Sciatic nerve (tissue), 2 donors: ENCODE measurements around the gene PRCC. TPM values are rescaled to one million over a fixed set of nuclear protein-coding genes. Genes with fewer than 3 reads are reported as not detected.

Source experiments
- ATAC-seq: fragments of 200-7000 bp; cut with Tn5 transposase; one replicate; pipeline ENCODE4 v1.9.1; 2020; ENCODE audit warnings: mild to moderate bottlenecking, moderate library complexity
- DNase-seq: peaks from one replicate; pipeline ENCODE4 v3.0.0-alpha.2; 2020; ENCODE audit warnings: low spot score
- intact Hi-C: fragments of 100-400 bp; cut with DNase I; formaldehyde crosslinking; loops from one replicate; pipeline ENCODE4 v1.14.2; 2022
- total RNA-seq: library from RNA; stranded (reverse); fragmentation: NEBNext Ultra II Directional; extraction: Animal tissue kit (Norgen Biotek cat#: 25700); gene quantifications from one replicate; pipeline ENCODE4 v1.2.1, GENCODE V29; 2021
- donor health status: DM: no; HTN: no; CAD: no.
- donor health status: DM: no; HTN: no; CAD: no.

PRCC gene
- total RNA-seq, 1 donor from 2014 or later: 52.8 TPM

DNA sequence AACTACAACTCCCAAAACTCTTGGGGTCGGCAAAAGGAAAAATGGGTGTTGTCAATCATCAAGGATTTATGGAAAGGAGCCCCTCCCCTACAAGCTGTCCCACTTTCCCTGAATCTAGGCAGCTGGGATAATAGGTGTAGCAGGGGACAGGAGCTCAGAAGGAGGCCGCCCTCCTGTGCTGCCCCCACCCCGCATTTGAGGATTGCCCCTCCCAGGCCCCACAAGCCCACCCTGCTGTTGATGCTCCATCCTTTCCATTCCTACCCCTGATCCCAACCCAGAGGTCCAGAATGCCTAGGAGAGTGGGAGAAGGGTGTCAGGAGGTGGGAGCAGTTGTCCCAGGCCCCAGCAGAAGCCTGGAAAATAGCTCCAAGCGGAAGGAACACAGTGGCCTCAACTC, 24.5 kb upstream of the PRCC start:
- intact Hi-C loops: loop anchor here (5.0 kb wide), 1 partner anchor 1510 kb away; no protein-coding TSS in a partner anchor
- ATAC-seq (no peak), DNase-seq (no peak)

DNA sequence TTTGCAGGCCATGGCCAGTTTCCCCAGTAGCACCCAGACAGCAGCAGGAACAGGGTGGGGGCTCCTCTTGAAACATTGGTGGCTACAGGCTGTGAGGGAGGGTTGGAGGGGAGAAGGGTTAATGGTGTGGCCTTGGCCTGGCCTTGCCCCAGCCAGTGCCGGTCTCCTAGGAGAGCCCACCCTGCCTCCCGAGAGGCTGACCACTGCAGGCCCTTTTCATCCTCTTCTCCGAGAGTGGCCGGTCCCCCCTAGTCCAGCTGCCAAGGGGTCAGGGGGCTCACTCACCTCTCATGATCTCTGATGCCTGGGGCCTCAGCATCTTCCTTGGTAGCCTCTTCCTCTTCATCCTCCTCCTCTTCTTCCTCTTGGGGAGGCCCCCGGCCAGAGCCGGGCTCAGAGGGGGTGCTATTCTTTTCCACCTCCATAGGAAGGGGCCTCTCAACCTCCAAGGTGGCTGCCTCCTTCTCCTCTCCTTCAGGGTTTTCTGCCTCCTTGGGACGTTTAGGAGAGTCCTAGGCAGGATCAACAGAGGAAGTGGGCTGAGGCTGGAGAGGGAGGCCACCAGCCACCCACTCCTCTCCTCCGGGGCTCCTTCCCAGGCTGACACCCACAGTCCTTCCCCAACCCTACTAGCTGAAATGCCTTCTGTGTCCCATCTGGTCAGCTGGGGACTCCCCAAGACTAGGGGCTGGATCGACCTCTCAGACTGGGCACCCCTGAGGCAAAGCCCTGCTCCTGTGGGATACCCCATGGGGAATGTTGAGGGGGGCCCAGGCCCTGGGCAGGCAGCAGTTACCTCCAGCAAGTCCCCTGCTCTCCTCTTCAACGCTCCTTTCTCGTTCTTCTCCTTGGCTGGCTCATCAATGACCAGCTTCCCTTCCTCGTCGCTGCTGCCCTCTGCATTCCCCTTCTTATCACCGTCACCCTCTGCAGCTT, 23.7 kb upstream of the PRCC start:
- intact Hi-C loops: loop anchor here (5.0 kb wide), 1 partner anchor 1511 kb away; no protein-coding TSS in a partner anchor
- no peak for ATAC-seq
- no peak for DNase-seq

- no peak for ATAC-seq
- intact Hi-C loops: loop anchor here (5.0 kb wide), 1 partner anchor 1512 kb away; no protein-coding TSS in a partner anchor
- no peak for DNase-seq
These were observed 23.0 kb upstream of the PRCC start for GRCh38 chr1:156744344-156744743.

DNA sequence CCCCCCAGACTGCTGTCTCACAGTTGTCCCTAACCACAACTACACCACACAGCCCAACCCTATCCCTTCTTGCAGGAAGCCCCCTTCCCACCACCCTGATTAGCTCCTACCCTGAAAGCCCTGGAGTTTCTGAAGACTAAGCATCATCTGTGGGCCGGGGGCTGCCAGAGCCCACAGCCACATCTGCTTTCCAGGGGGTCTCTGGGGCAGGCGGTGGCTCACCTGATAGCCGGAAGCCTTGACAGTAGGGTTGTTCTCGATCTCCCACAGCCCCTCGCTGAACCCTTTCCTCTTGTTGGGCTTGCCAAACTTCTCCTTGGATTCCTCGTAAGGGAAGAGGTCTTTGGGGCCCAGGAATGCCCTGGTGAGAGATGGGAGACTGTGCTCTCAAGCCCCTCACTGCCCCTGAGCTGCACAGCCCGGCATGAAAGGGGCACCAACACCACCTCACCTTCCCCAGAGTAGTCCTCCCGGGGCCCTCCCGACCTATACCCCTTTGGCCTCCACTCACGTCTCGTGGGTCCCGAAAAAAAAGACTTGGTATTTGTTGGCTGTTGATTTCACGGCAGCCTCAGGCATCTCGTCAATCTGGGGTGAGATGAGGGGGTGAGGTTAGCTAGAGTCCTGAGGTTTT, 22.4 kb upstream of the PRCC start:
- DNase-seq: no peak
- intact Hi-C loops: loop anchor here (5.0 kb wide), 1 partner anchor 1513 kb away; no protein-coding TSS in a partner anchor

GRCh38 chr1:156745881-156746280, 21.5 kb upstream of the PRCC start:
- DNase-seq (no peak), ATAC-seq (no peak)
- intact Hi-C loops: no loop called here

More for the DNA sequence above, 22.4 kb upstream of the PRCC start:
- no peak for ATAC-seq

DNA sequence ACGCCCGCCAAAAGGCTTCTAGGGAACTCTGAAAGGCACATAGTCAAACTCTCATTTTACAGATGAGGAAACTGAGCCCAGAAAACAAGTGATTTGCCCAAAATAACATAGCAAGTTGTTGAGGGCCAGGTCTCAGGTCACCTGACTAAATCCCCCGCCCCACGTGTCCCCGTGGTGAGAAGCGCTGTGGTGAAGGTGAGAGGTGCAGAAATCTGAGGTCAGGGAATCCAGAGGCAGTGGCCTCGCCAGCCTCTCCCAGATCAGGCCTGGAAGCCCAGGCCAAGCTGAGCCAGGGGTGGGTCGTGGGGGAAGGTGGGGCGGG, 21.0 kb upstream of the PRCC start:
- intact Hi-C loops: no loop called here
- DNase-seq: no peak
- ATAC-seq: no peak

- peak; percentile 98 for DNase-seq
- ATAC-seq: peak; percentile 82
- intact Hi-C loops: no loop called here
These were observed 20.4 kb upstream of the PRCC start for GRCh38 chr1:156746728-156747631.

GRCh38 chr1:156747742-156748669, 19.3 kb upstream of the PRCC start:
- no peak for ATAC-seq
- no peak for DNase-seq
- intact Hi-C loops: no loop called here

GRCh38 chr1:156748670-156749418, 18.5 kb upstream of the PRCC start:
- ATAC-seq: peak; percentile 7
- DNase-seq: no peak
- intact Hi-C loops: no loop called here

DNA sequence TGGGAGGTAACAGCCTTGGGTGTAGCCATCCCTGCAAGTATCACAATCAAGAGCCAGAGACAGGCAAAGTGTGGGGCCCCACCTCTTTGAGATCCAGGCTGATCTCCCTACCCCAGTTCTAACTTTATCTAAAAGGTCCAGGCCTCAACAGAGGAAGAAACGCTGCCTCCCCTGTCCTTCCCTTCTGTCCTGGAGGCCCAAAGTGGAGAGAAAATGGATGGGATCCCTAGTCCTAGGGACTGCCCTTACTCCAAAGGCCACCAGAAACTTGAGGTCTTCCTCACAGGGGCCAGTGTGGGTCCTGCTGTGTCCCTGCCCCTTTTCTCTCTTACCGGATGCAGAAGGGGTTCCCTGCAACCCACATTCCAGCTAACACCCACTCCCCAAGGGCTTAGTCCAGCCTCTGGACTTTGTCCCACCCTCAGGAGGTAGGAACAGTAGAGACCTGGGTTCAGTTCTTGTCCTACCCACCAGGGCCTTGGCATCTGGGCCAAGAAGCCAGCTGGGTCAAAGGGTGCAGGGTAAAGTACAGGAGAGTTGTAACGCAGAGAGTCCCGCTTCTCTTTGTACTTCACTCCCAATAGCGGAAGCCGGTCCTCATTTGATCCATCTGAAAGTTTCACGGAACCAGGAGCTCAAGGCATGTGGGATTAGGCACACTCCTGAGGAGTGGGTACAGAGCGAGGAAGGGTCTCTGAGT, 17.8 kb upstream of the PRCC start:
- ATAC-seq (no peak), DNase-seq (no peak)
- intact Hi-C loops: no loop called here

DNA sequence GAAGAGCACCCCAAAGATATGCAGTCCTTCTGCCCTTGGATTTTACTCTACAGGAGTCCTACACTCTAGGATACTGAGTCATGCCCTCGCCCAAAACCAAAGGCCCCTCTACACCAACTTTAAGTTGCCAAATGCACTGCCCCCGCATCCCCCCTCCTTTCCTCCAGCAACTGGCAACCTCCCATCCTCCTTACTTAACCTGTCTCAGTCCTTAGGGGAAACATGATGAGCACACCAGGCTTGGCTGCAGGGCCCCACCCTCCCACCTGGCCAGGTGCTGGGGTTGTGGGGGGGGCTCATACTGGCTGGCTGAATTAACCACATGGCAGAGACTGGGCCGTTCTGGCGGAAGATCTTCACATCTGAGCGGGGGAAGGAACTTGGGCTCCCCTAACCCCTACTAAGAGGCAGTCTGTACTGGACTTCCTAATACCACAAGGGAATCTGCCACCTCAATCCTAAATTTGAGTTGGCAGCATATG, 17.1 kb upstream of the PRCC start:
- ATAC-seq: no peak

DNA sequence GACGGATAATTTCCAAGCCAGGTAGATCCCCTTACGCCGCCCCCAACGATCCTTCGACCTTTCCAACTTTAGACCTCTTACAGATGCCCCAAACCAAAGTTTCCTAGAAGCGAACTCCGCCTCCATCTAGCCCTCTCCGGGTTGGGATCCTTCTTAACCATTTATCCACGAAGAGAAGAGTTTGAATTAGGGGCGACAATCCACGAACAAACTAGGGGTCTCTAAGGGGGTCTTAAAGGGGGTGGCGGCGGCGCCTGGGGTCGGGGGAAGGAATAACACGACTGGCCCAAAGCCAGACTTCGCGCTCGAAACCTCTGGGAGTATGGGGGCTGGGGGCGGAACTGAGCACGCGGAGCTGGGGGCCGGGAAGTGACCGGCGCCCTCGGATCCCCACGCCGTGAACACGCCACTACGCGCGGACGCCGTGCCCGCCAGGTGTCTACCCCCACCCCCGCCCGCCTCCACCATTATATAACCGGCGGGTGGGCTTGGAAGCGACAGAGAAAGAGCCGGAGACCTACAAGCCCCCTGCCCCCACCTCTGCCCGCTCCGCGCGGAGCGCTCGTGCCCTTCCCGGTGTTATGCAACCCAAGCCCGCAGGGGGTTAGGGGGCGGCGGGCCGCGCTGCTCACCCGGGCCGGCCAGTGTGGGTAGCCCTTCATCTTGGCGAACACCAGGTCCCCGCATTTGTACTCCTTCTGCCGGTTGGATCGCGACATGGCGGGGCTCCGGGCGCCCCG, 16.5 kb upstream of the PRCC start:
- intact Hi-C loops: no loop called here
- no peak for ATAC-seq
- DNase-seq: peak; percentile 84

More for the DNA sequence above, 17.1 kb upstream of the PRCC start:
- DNase-seq: no peak
- intact Hi-C loops: no loop called here

GRCh38 chr1:156751451-156751756, 15.9 kb upstream of the PRCC start, which contains the start of gene HDGF:
HDGF (minus strand) TSS chr1:156751675; CDS start chr1:156751429, 246 bp downstream.
- intact Hi-C loops: no loop called here
- ATAC-seq (no peak), DNase-seq (no peak)

- ATAC-seq: peak; percentile 85
- peak; percentile 98 for DNase-seq
- intact Hi-C loops: no loop called here
These were observed 15.4 kb upstream of the PRCC start for GRCh38 chr1:156751757-156752481.

- DNase-seq (peak; percentile 50), ATAC-seq (no peak)
- intact Hi-C loops: no loop called here
These were observed 14.4 kb upstream of the PRCC start for GRCh38 chr1:156752843-156753482.
